Body of pancreas (tissue), 4 donors: ENCODE measurements around the gene ZNF629.

Experiments used
- CTCF ChIP-seq, 7 experiments: fragments of 450-650 bp in 4 of 7; fragments of 200-600 bp in 3 of 7; sonication (generic) in 3 of 7; IDR thresholded peaks; one replicate each; pipeline ENCODE4 v1.5.1; 2016 to 2019; ENCODE audit warnings: antibody characterized with exemption in 7 of 7
- POLR2A ChIP-seq, 3 donors: fragments of 450-650 bp; IDR thresholded peaks; one replicate each; pipeline ENCODE4 v1.6.1; 2016; ENCODE audit warnings: antibody characterized with exemption in 3 of 3, mild to moderate bottlenecking in 2 of 3

- TF ChIP-seq CTCF (IDR thresholded peaks at IDR 0.05) (no peak), POLR2A (IDR thresholded peaks at IDR 0.05) (no peak)
These were observed 2.8 kb downstream of the ZNF629 start for GRCh38 chr16:30784215-30784614.
